D721Med (cell line): Measurements from ENCODE around the gene LRP2.

Experiments
- DNase-seq: peaks from one replicate; pipeline ENCODE4 v3.0.0; 2011; ENCODE audit warnings: low spot score; ENCODE audit not compliant: insufficient read length
- FAIRE-seq: peaks from 2 replicates; lab custom pipeline; 2011; peaks lifted over from hg19 to GRCh38; lab: Jason Lieb, UNC
- TF ChIP-seq, protein P1 (sequence below): IDR thresholded peaks from 2 replicates; pipeline ENCODE4 v1.5.1; 2012; ENCODE audit warnings: mild to moderate bottlenecking, control low read depth; ENCODE audit not compliant: insufficient read depth; ENCODE audit errors: missing control alignments

LRP2 gene

DNA sequence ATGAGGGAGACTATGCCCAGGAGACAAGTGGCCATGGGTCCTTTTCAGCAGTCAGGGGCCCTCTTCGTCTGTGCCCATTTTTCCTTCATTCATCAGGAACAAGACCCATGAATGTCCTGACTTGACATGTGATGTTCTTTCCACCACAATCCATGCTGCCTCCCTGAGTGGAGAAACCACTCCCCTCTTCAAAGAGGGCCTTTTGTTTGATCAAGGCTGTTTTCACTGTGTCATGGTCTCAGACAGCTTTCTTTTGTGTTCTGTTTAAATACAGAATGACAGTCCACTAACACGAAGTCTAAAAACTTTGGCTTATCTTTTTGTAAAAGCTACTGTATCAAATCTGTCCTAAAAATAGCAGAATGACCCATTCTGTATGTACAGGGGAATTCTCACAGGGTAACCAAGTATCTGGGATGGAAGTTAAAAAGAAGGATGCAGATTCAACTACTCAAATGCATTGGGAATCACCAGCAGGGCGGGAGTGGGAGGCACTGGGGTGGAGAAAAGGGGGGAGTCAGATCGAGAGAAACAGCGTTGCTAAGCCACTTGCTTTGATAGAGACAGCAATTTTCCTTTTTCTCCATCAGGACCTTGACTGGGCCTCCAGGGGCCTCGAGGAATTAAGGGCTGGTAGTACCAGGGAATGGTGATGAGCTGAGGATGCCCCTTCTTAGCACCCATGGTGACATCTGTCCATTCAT, 13.9 kb downstream of the LRP2 start:
- FAIRE-seq (no peak), DNase-seq (no peak)

DNA sequence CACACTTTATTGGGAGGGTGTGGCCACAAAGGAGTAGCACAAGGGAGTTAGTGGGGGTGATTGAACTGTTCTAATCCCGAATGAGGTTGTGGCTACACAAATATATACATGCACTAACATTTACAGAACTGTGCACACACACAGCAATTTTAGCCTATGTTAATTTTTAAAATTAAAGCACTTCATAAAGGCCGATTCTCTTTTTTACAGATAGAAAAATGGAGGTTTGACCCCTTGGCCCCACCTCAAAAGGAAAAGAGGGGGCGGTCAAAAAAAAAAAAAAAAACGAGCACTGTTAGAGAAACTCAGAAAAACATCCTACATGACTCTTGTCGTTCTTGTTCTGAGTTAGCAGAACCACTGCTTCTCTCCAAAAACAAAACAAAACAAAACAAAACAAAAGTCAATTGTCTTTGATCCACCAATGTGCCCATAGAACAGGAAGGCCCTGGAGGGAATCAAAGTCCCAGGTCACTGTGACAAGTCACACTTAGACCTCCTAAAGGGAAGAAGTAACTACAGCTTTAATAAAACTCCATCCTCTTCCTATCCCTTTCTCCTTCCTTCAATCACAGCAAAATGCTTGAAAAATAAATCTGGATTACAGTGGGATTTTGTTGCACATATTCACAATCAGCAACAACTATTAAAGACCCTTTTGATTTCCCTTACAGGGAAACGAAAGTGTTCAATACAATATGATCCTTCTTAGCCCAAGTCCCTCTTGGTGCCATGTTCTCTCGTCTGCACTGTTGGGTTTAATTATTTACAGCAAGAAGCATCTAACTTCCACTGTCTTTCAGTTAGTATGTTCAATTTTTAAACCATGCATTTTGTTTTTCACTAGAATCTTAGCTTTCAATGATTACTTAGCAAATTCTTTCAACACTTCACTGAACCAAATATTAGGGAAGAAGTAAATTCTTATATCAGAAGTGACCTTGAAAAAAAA, 16.6 kb downstream of the LRP2 start:
- no peak for FAIRE-seq
- no peak for DNase-seq
- TF ChIP-seq, protein P1, sequence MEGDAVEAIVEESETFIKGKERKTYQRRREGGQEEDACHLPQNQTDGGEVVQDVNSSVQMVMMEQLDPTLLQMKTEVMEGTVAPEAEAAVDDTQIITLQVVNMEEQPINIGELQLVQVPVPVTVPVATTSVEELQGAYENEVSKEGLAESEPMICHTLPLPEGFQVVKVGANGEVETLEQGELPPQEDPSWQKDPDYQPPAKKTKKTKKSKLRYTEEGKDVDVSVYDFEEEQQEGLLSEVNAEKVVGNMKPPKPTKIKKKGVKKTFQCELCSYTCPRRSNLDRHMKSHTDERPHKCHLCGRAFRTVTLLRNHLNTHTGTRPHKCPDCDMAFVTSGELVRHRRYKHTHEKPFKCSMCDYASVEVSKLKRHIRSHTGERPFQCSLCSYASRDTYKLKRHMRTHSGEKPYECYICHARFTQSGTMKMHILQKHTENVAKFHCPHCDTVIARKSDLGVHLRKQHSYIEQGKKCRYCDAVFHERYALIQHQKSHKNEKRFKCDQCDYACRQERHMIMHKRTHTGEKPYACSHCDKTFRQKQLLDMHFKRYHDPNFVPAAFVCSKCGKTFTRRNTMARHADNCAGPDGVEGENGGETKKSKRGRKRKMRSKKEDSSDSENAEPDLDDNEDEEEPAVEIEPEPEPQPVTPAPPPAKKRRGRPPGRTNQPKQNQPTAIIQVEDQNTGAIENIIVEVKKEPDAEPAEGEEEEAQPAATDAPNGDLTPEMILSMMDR, result no peak

More for the DNA sequence above, 13.9 kb downstream of the LRP2 start:
- TF ChIP-seq, protein P1, result no peak

DNA sequence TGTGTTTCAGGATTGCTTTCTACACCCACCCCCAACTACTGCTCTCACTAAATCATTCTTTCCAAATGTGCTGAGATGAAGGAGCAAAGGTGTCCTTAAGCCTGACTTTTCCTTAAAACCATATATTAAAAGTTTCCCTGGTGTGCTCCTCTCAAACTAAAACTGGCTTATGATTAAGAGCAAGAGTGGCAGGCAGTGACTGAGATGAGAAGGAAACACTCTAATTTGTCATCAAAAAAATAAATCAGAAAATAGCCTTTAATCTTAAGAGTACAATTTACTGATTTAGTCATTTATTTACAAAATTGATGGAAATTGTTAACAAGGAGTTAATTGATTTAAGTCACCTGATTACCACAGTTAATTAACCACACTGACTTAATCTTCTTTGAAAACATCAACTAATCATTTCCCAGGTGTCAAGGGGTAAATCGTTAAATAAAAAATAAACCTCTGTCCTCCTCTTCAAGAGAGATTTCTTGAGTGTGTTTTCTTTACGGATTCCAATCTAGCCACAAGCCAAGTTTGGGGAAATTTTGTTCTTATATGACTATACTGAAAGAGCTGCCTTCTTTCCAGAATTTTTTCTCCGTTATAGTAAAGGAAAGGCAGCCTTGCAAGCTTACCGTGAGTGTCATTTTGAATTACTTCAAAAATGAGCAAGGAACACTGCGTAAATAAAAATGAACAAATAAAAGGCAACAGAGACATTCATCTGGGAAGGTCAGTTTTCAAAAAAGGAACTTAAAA, 17.4 kb downstream of the LRP2 start:
- TF ChIP-seq, protein P1, result no peak
- DNase-seq (no peak), FAIRE-seq (peak; percentile 94)

DNA sequence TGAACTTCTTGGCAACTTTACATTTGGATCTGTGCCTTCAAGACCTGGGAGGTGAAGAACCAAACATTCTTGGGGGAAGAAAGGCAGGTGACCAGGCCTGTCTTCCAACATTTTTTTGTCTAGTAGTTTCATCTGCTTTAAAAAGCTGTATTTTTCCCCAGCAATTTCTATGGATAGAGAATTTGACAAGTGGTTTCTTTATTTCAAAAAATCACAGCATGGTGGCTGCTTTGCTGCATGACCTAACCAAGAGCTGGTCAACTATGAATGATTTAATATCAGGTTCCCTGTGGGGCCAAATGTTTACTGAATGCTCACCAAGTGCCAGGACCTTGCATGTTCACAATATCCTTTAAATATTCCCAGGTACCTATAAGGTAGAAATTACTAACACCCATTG, 19.1 kb downstream of the LRP2 start:
- no peak for FAIRE-seq
- TF ChIP-seq, protein P1, result no peak
- no peak for DNase-seq

DNA sequence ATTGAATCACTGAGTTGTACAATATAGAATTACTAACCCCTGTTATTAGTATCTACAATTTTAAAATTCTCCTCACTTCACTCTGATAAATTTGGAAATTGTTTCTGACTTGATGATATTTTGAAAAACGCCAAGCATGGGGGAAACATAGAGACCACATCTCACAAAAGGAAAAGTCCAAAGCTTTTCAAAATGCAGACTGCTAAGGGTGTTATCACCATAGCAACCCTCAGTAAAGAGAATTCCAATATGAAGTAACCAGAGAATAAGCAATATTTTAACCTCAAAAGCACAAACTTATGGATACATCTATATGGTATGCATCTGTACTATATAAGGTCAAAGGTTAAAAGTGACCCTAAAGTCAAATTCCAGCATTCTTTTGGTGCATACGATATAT, 22.7 kb downstream of the LRP2 start:
- no peak for DNase-seq
- TF ChIP-seq, protein P1, result no peak
- FAIRE-seq, result no peak

DNA sequence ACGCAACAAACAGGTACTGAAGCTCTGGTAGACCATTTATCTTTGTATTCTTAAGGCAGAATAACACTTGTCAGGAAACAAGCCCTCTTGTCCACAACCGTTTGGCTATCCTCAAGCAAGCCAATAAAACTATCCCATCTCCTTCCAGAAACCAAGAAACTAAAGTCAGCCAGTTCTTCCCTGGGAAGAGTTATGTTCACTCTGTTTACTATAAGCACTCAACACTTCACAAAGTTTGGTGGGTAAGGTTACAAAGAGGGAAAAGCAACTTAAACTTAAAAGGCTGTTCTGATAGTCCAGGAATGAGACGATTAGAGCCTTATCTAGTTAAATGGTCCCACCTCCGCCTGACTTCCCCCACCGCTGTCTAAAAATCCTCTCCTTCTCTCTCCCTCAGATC, 25.6 kb downstream of the LRP2 start:
- TF ChIP-seq, protein P1, result no peak
- no peak for FAIRE-seq
- no peak for DNase-seq
